Measurements from ENCODE around the gene NKAPL. TPM values are rescaled to one million over a fixed set of nuclear protein-coding genes. Genes with fewer than 3 reads are reported as not detected.

The NKAPL gene
- total RNA-seq, 4 donors from 2014 or later, result 0.55 to 7.9 (median 0.64) TPM; not detected in 1

DNA sequence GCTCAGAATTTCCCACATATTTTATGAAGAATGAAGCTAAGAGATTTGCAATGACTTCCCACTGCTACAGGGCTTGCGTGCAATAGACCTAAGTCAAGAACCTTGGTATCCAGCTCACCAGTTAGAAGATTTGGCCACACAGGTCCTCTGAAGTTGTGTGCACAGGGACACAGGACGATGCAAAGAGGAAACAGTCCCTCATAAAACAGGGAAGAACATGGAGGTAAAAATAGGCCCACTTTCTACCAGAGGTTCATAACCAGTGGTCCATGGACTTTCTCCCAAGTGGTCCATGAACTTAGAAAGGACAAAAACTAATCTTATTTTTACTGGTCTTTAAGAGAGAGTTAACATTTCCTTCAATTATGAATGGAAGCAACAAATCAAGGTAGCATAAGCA, 8.3 kb upstream of the NKAPL start:
- no peak overlapping the region for H3K27ac ChIP-seq
- WGBS, 2 donors (ENCODE audit: low coverage in 1 of 2), result 74% methylated on average over 2 of the region's 2 CpGs; no CpG with 5 or more reads in 1 of the 2 donors
- H3K4me3 ChIP-seq, result no peak overlapping the region
- TF ChIP-seq POLR2A (IDR thresholded peaks at IDR 0.05) (no peak), POLR2AphosphoS5 (IDR thresholded peaks at IDR 0.05) (no peak), EP300 (IDR thresholded peaks at IDR 0.05; ENCODE audit: low read depth) (no peak)
- TF ChIP-seq, protein P1, sequence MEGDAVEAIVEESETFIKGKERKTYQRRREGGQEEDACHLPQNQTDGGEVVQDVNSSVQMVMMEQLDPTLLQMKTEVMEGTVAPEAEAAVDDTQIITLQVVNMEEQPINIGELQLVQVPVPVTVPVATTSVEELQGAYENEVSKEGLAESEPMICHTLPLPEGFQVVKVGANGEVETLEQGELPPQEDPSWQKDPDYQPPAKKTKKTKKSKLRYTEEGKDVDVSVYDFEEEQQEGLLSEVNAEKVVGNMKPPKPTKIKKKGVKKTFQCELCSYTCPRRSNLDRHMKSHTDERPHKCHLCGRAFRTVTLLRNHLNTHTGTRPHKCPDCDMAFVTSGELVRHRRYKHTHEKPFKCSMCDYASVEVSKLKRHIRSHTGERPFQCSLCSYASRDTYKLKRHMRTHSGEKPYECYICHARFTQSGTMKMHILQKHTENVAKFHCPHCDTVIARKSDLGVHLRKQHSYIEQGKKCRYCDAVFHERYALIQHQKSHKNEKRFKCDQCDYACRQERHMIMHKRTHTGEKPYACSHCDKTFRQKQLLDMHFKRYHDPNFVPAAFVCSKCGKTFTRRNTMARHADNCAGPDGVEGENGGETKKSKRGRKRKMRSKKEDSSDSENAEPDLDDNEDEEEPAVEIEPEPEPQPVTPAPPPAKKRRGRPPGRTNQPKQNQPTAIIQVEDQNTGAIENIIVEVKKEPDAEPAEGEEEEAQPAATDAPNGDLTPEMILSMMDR (IDR thresholded peaks at IDR 0.05), result no peak
- H3K4me1 ChIP-seq, result peaks cover 11 to 17% (median 15%) of the 10 kb centered on the region in 4 donors
- intact Hi-C loops (cut with DNase I; ENCODE audit: low total_unique reads) (loop anchor here (10.0 kb wide), 1 partner anchor 106 kb away; the partner anchor contains the start of gene ZKSCAN8), in situ Hi-C loops (cut with MboI; ENCODE audit: low pct_ligation_motif_present in 1 of 4, low pct_unique_long_range_greater_than_20kb in 1 of 4, low sequenced_read_pairs in 3 of 4) (loop anchor here in 1 of 4 donors (25.0 kb wide), 1 partner anchor 112 kb away; no protein-coding TSS in a partner anchor)
- no peaks in the 10 kb centered on the region for H3K9me3 ChIP-seq
- peaks cover 14% of the 10 kb centered on the region for H3K27me3 ChIP-seq
- H3K36me3 ChIP-seq, result peaks cover 0 to 7% (median 3%) of the 10 kb centered on the region in 4 donors
- no peak for DNase-seq

DNA sequence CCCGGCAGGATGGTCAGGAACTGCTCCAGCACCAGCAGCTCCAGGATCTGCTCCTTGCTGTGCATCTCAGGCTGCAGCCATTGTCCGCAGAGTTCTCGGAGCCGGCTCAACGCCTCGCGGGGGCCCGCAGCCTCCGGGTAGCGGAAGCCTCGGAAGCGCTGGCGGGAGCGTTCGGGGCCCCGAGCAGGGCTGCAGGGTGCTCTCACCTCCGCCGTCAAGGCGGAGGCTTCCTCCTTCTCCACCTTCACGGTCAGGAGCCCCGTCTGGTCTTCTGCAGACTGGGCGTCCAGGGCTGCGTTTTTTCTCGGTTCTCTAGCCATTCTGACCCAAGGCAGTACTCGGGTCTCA, 7.5 kb upstream of the NKAPL start:
- Histone ChIP-seq H3K9me3 (no peaks in the 10 kb centered on the region), H3K36me3 (peaks cover 0 to 4% (median 0%) of the 10 kb centered on the region in 4 donors), H3K27me3 (peaks cover 19% of the 10 kb centered on the region), H3K4me3 (peak overlapping the region; percentile 42 to 97 (median 83)), H3K27ac (peak overlapping the region; percentile 60 to 80 (median 68)), H3K4me1 (peaks cover 11 to 17% (median 15%) of the 10 kb centered on the region in 4 donors)
- WGBS, 2 donors (ENCODE audit: low coverage in 1 of 2), result 1% methylated on average over 25 of the region's 25 CpGs; no CpG with 5 or more reads in 1 of the 2 donors
- in situ Hi-C loops (cut with MboI; ENCODE audit: low pct_ligation_motif_present in 1 of 4, low pct_unique_long_range_greater_than_20kb in 1 of 4, low sequenced_read_pairs in 3 of 4) (loop anchor here in 1 of 4 donors (25.0 kb wide), 1 partner anchor 111 kb away; no protein-coding TSS in a partner anchor), intact Hi-C loops (cut with DNase I; ENCODE audit: low total_unique reads) (loop anchor here (10.0 kb wide), 1 partner anchor 107 kb away; the partner anchor contains the start of gene ZKSCAN8)
- TF ChIP-seq POLR2A (IDR thresholded peaks at IDR 0.05) (no peak), EP300 (IDR thresholded peaks at IDR 0.05; ENCODE audit: low read depth) (no peak), POLR2AphosphoS5 (IDR thresholded peaks at IDR 0.05) (no peak)
- TF ChIP-seq, protein P1 (IDR thresholded peaks at IDR 0.05), result no peak
- DNase-seq, result peak; percentile 10

DNA sequence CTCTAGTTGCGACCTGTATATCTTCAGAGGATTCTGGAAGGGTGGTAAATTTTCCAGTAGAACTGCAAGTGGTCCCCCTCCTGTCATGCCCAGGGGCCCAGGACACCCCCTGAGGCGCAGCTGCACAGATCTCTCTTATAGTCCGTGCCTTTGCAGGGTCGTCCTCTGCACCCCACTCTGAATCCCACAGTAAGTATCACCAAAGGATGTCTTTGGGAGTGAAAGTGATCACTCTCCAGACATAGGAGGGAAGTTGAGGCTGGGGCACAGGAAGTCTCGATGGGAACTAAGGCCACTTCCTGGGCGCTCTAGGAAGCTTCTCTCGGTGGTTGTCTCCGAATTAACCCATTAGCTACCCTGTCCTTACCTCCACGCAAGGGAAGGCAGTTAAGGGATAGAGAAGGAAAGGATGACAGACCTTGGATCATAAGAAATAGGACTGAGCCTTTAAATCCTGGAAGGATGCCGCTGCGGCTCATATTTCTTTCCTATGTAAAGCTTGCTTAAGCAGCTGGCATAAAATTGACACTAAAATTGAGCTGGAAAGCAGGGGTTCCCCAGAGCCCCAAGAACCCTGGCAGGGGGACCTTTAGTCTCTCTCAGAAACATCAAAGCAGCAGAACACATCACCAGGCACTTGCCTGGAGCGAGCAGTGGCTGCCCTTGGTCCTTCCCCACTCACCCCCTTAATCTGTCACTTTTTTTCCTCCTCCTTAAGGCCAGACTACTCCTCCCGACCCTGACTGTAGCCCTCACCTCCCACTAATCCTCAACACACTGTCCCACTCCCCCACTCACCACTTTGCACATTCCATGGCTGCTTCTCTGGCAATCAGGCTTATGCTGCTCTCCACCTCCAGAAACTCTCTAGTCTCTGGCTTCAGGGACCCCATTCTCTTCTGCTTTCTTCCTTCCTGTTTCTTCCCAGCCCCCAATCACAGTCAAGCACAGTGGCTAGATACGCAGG, 6.8 kb upstream of the NKAPL start, which contains the start of gene ZKSCAN4:
Gene ZKSCAN4, minus strand, starts transcription at position 261 of the 967 bp plus-strand sequence. CDS start 289 bp downstream, outside the sequence.
- in situ Hi-C loops (cut with MboI; ENCODE audit: low pct_ligation_motif_present in 1 of 4, low pct_unique_long_range_greater_than_20kb in 1 of 4, low sequenced_read_pairs in 3 of 4) (loop anchor here in 1 of 4 donors (25.0 kb wide), 1 partner anchor 110 kb away; no protein-coding TSS in a partner anchor), intact Hi-C loops (cut with DNase I; ENCODE audit: low total_unique reads) (loop anchor here (10.0 kb wide), 1 partner anchor 107 kb away; the partner anchor contains the start of gene ZKSCAN8)
- DNase-seq, result peak; percentile 87
- no peaks in the 10 kb centered on the region for H3K9me3 ChIP-seq
- TF ChIP-seq POLR2AphosphoS5 (IDR thresholded peaks at IDR 0.05) (peak in 1 of 3 donors; percentile 48), POLR2A (IDR thresholded peaks at IDR 0.05) (no peak)
- TF ChIP-seq, protein P1 (IDR thresholded peaks at IDR 0.05), result no peak
- H3K27me3 ChIP-seq, result peaks cover 19% of the 10 kb centered on the region
- peak within 1 kb of the TSS; percentile 60 to 80 (median 68) for H3K27ac ChIP-seq
- peaks cover 0 to 4% (median 0%) of the 10 kb centered on the region in 4 donors for H3K36me3 ChIP-seq
- H3K4me3 ChIP-seq, result peak within 1 kb of the TSS; percentile 42 to 97 (median 83)
- 9 to 26% methylated on average over 5 to 14 of the region's 14 CpGs for WGBS, 2 donors (ENCODE audit: low coverage in 1 of 2)
- peaks cover 11 to 17% (median 15%) of the 10 kb centered on the region in 4 donors for H3K4me1 ChIP-seq

DNA sequence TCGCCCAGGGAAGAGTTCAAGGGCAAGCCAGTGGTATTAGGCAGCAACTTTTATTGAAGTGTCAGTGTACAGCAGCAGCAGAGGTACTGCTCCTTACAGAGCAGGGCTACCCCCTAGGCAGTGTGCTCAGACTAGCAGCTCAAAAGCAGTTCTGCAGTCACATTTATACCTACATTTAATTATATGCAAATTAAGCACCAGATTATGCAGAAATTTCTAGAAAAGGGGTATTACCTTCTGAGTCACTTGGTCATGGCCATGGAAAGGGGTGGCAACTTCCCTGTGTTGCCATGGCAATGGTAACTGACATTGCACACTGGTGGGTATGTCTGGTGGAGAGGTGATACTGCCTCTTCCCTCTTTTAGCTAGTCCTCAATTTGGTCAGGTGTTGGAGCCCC, 5.0 kb upstream of the NKAPL start:
- TF ChIP-seq POLR2A (IDR thresholded peaks at IDR 0.05) (no peak), POLR2AphosphoS5 (IDR thresholded peaks at IDR 0.05) (no peak), EP300 (IDR thresholded peaks at IDR 0.05; ENCODE audit: low read depth) (no peak)
- TF ChIP-seq, protein P1 (IDR thresholded peaks at IDR 0.05), result no peak
- DNase-seq, result no peak
- Histone ChIP-seq H3K27ac (no peak overlapping the region), H3K4me3 (no peak overlapping the region), H3K36me3 (no peaks in the 10 kb centered on the region), H3K9me3 (no peaks in the 10 kb centered on the region), H3K4me1 (peaks cover 11 to 17% (median 16%) of the 10 kb centered on the region in 4 donors), H3K27me3 (peaks cover 19% of the 10 kb centered on the region)
- 73 to 78% methylated on average over 1 of the region's 1 CpG for WGBS, 2 donors (ENCODE audit: low coverage in 1 of 2)
- intact Hi-C loops (cut with DNase I; ENCODE audit: low total_unique reads), result loop anchor here (10.0 kb wide), 1 partner anchor 109 kb away; the partner anchor contains the start of gene ZKSCAN8
- in situ Hi-C loops (cut with MboI; ENCODE audit: low pct_ligation_motif_present in 1 of 4, low pct_unique_long_range_greater_than_20kb in 1 of 4, low sequenced_read_pairs in 3 of 4), result loop anchor here in 1 of 4 donors (25.0 kb wide), 1 partner anchor 108 kb away; no protein-coding TSS in a partner anchor

All from transverse colon (tissue), 4 donors.